HepG2 (cell line): Measurements from ENCODE around the gene PRICKLE3. TPM values are rescaled to one million over a fixed set of nuclear protein-coding genes. Genes with fewer than 3 reads are reported as not detected.
A peak's percentile ranks its signal among the peaks of the same experiment; 100 is the strongest.

Experiments
- AKAP8 ChIP-seq: sonication (generic); formaldehyde crosslinking; IDR thresholded peaks from 2 replicates; pipeline ENCODE4 v1.5.1; 2020; ENCODE audit warnings: mild to moderate bottlenecking, missing genetic modification reagents
- ELF1 ChIP-seq: sonication (generic); formaldehyde crosslinking; IDR thresholded peaks from 2 replicates; pipeline ENCODE4 v1.4.0; 2020; ENCODE audit warnings: missing genetic modification reagents
- GRHL1 ChIP-seq: sonication (generic); formaldehyde crosslinking; conservative IDR thresholded peaks from 2 replicates; pipeline ENCODE4 v1.8.0; 2022; ENCODE audit warnings: missing genetic modification reagents
- KAT7 ChIP-seq: IDR thresholded peaks from 2 replicates; pipeline ENCODE4 v1.6.1; 2018; ENCODE audit warnings: borderline replicate concordance, missing compliant biosample characterization
- LRRFIP1 ChIP-seq: sonication (generic); formaldehyde crosslinking; conservative IDR thresholded peaks from 2 replicates; pipeline ENCODE4 v1.4.0; 2020; ENCODE audit warnings: missing genetic modification reagents
- MED1 ChIP-seq: sonication (generic); formaldehyde crosslinking; IDR thresholded peaks from 2 replicates; pipeline ENCODE4 v1.4.0; 2020; ENCODE audit warnings: missing genetic modification reagents
- NFKB2 ChIP-seq: sonication (generic); formaldehyde crosslinking; IDR thresholded peaks from 2 replicates; pipeline ENCODE4 v1.4.0; 2020; ENCODE audit warnings: missing genetic modification reagents, borderline replicate concordance
- NFYB ChIP-seq: sonication (generic); formaldehyde crosslinking; IDR thresholded peaks from 2 replicates; pipeline ENCODE4 v1.4.0; 2020; ENCODE audit warnings: missing genetic modification reagents
- PTBP1 ChIP-seq: fragments of 200-400 bp; formaldehyde crosslinking; IDR thresholded peaks from 2 replicates; pipeline ENCODE4 v1.6.1; 2018; ENCODE audit warnings: low read length, low read depth; ENCODE audit not compliant: poor library complexity, severe bottlenecking
- REPIN1 ChIP-seq: sonication (generic); formaldehyde crosslinking; IDR thresholded peaks from 2 replicates; pipeline ENCODE4 v1.8.0; 2022; ENCODE audit warnings: missing genetic modification reagents, low read depth, mild to moderate bottlenecking, borderline replicate concordance
- TRAFD1 ChIP-seq: sonication (generic); formaldehyde crosslinking; IDR thresholded peaks from 2 replicates; pipeline ENCODE4 v1.5.1; 2020; ENCODE audit warnings: missing genetic modification reagents, mild to moderate bottlenecking, borderline replicate concordance
- TRIM24 ChIP-seq: sonication (generic); formaldehyde crosslinking; IDR thresholded peaks from 2 replicates; pipeline ENCODE4 v1.8.0; 2022; ENCODE audit warnings: mild to moderate bottlenecking, missing genetic modification reagents
- ZBTB38 ChIP-seq: sonication (generic); formaldehyde crosslinking; IDR thresholded peaks from 2 replicates; pipeline ENCODE4 v1.5.1; 2020; ENCODE audit warnings: mild to moderate bottlenecking, missing genetic modification reagents
- ZBTB7A ChIP-seq: sonication (generic); formaldehyde crosslinking; IDR thresholded peaks from 2 replicates; pipeline ENCODE4 v1.8.0; 2022; ENCODE audit warnings: mild to moderate bottlenecking, missing genetic modification reagents
- ZGPAT ChIP-seq: IDR thresholded peaks from 2 replicates; pipeline ENCODE4 v1.6.1; 2016; ENCODE audit warnings: mild to moderate bottlenecking
- ZMYM3 ChIP-seq: sonication (generic); formaldehyde crosslinking; IDR thresholded peaks from 2 replicates; pipeline ENCODE4 v1.5.1; 2020; ENCODE audit warnings: mild to moderate bottlenecking, missing genetic modification reagents
- ZNF329 ChIP-seq: sonication (generic); formaldehyde crosslinking; IDR thresholded peaks from 2 replicates; pipeline ENCODE4 v1.9.0; 2021; ENCODE audit warnings: low read depth, mild to moderate bottlenecking, missing genetic modification reagents
- ZNF564 ChIP-seq: sonication (generic); formaldehyde crosslinking; IDR thresholded peaks from 2 replicates; pipeline ENCODE4 v1.8.1; 2023; ENCODE audit warnings: mild to moderate bottlenecking, missing genetic modification reagents
- ZNF597 ChIP-seq: sonication (generic); formaldehyde crosslinking; IDR thresholded peaks from 2 replicates; pipeline ENCODE4 v1.5.0; 2020; ENCODE audit warnings: missing genetic modification reagents
- polyA plus RNA-seq, 8 experiments: library from polyadenylated mRNA; depleted of rRNA in 3 of 8; stranded (reverse) in 7 of 8; unstranded in 1 of 8; fragments of >200 nt; fragmentation: Illumina TruSeq in 4 of 8; extraction: Trizol in 4 of 8; gene quantifications; 2 replicates each; pipeline versions ENCODE4 v1.2.1 to v1.2.3, GENCODE V29; 2011 to 2016; ENCODE audit warnings: low read depth in 4 of 8, missing spikeins in 1 of 8, mixed read lengths in 1 of 8; ENCODE audit not compliant: insufficient read depth in 1 of 8
- total RNA-seq, 5 experiments: library from RNA; depleted of rRNA; stranded (reverse); fragments of >200 nt; fragmentation: Illumina TruSeq; extraction: Trizol; gene quantifications; 2 replicates each; pipeline ENCODE4 v1.2.3, GENCODE V29; 2016; ENCODE audit warnings: low read depth in 1 of 5

The PRICKLE3 gene
- total and polyA plus RNA-seq, 2 of the 13 experiments (the other 11 are each of a cell fraction or from before 2014, with no cell fraction given), result 2.6 TPM

GRCh38 chrX:49199906-49200771 is 14.0 kb upstream of the PRICKLE3 start, which contains the start of gene SYP (continued):
- TF ChIP-seq ZNF597 (CRISPR knock-in tag) (no peak), TRIM24 (CRISPR knock-in tag) (no peak), GRHL1 (CRISPR knock-in tag) (no peak), ELF1 (CRISPR knock-in tag) (peak; percentile 25), TRAFD1 (CRISPR knock-in tag) (no peak), NFYB (no peak), ZNF564 (0 out of 2 replicates have a peak, but pooled peaks have one; percentile 65), ZGPAT (peak; percentile 76; the same call in 1 of the 2 replicates), PTBP1 (no peak), NFKB2 (CRISPR knock-in tag) (peak; percentile 95; the same call in 1 of the 2 replicates), ZMYM3 (CRISPR knock-in tag) (no peak), KAT7 (CRISPR knock-in tag) (0 out of 2 replicates have a peak, but pooled peaks have one; percentile 38), ZBTB38 (CRISPR knock-in tag) (peak; percentile 45), AKAP8 (CRISPR knock-in tag) (peak; percentile 66; the same call in 1 of the 2 replicates), LRRFIP1 (0 out of 2 replicates have a peak, but pooled peaks have one; percentile 47), MED1 (CRISPR knock-in tag) (peak; percentile 68), REPIN1 (CRISPR knock-in tag) (peak; percentile 82; the same call in 1 of the 2 replicates), ZNF329 (CRISPR knock-in tag) (peak; percentile 79; the same call in 1 of the 2 replicates), ZBTB7A (CRISPR knock-in tag) (peak; percentile 57; the same call in 1 of the 2 replicates)
